GM18858 (cell line): ENCODE results near the gene KIF13A.
"Not testable (repeated sequence)": the region's sequence is repeated elsewhere in the genome, so short reads cannot be mapped to it uniquely, and the experiment has no call there.

Experiments used
- ATAC-seq: cut with Tn5 transposase; IDR thresholded peaks from one replicate; pipeline ENCODE4 v1.9.1; 2021; ENCODE audit not compliant: unreplicated experiment

The KIF13A gene

GRCh38 chr6:17935188-17936149 lies 52.0 kb downstream of the KIF13A start:
- no peak for ATAC-seq

- no peak for ATAC-seq
Measured at GRCh38 chr6:17933716-17934115, 53.7 kb downstream of the KIF13A start.

GRCh38 chr6:17932330-17932852 lies 55.0 kb downstream of the KIF13A start:
- no peak for ATAC-seq

GRCh38 chr6:17931227-17931626 lies 56.2 kb downstream of the KIF13A start:
- no peak for ATAC-seq

- ATAC-seq, result no peak
Measured at GRCh38 chr6:17930321-17930993, 57.0 kb downstream of the KIF13A start.

- ATAC-seq, result no peak
Measured at GRCh38 chr6:17928514-17929430, 58.7 kb downstream of the KIF13A start.

GRCh38 chr6:17927705-17928104 lies 59.7 kb downstream of the KIF13A start:
- no peak for ATAC-seq

GRCh38 chr6:17923401-17923863 lies 64.0 kb downstream of the KIF13A start:
- no peak for ATAC-seq

- no peak for ATAC-seq
Measured at GRCh38 chr6:17921454-17921853, 66.0 kb downstream of the KIF13A start.

- ATAC-seq, result no peak
Measured at GRCh38 chr6:17919496-17919895, 67.9 kb downstream of the KIF13A start.

- ATAC-seq, result no peak
Measured at GRCh38 chr6:17917837-17918763, 69.3 kb downstream of the KIF13A start.

- no peak for ATAC-seq
Measured at GRCh38 chr6:17914651-17915050, 72.8 kb downstream of the KIF13A start.

- no peak for ATAC-seq
Measured at GRCh38 chr6:17912521-17912920, 74.9 kb downstream of the KIF13A start.

- not testable (repeated sequence) for ATAC-seq
Measured at GRCh38 chr6:17911656-17912055, 75.8 kb downstream of the KIF13A start.

GRCh38 chr6:17910189-17910588 lies 77.2 kb downstream of the KIF13A start:
- ATAC-seq, result no peak

- ATAC-seq, result no peak
Measured at GRCh38 chr6:17908831-17909230, 78.6 kb downstream of the KIF13A start.

GRCh38 chr6:17907406-17908229 lies 79.8 kb downstream of the KIF13A start:
- no peak for ATAC-seq
